WTC11 (cell line): ENCODE data around the gene S100B.

Experiments
- AFF4 ChIP-seq: sonication (generic); formaldehyde crosslinking; IDR thresholded peaks from 2 replicates; pipeline ENCODE4 v1.8.1; 2023; ENCODE audit warnings: mild to moderate bottlenecking, missing genetic modification reagents, borderline replicate concordance
- ATF6 ChIP-seq: sonication (generic); formaldehyde crosslinking; IDR thresholded peaks from 2 replicates; pipeline ENCODE4 v1.8.1; 2023; ENCODE audit warnings: mild to moderate bottlenecking, missing genetic modification reagents
- CREM ChIP-seq: sonication (generic); formaldehyde crosslinking; IDR thresholded peaks from 2 replicates; pipeline ENCODE4 v1.8.1; 2022; ENCODE audit warnings: mild to moderate bottlenecking, missing genetic modification reagents, moderate library complexity
- CTCF ChIP-seq: fragments of 200-600 bp; IDR thresholded peaks from 2 replicates; pipeline ENCODE4 v1.8.0; 2022; ENCODE audit warnings: antibody characterized with exemption
- ELF4 ChIP-seq: sonication (generic); formaldehyde crosslinking; IDR thresholded peaks from 2 replicates; pipeline ENCODE4 v1.8.1; 2022; ENCODE audit warnings: low read depth, mild to moderate bottlenecking, moderate library complexity, missing genetic modification reagents
- IRF2 ChIP-seq: sonication (generic); formaldehyde crosslinking; IDR thresholded peaks from 2 replicates; pipeline ENCODE4 v1.8.0; 2022; ENCODE audit warnings: low read depth, missing genetic modification reagents, borderline replicate concordance
- PREB ChIP-seq: sonication (generic); formaldehyde crosslinking; IDR thresholded peaks from 2 replicates; pipeline ENCODE4 v1.8.1; 2022; ENCODE audit warnings: mild to moderate bottlenecking, missing genetic modification reagents, moderate library complexity, borderline replicate concordance
- TEAD1 ChIP-seq: sonication (generic); formaldehyde crosslinking; IDR thresholded peaks from 2 replicates; pipeline ENCODE4 v1.8.0; 2022; ENCODE audit warnings: mild to moderate bottlenecking, missing genetic modification reagents
- TEAD4 ChIP-seq: sonication (generic); formaldehyde crosslinking; IDR thresholded peaks from 2 replicates; pipeline ENCODE4 v1.8.0; 2022; ENCODE audit warnings: mild to moderate bottlenecking, missing genetic modification reagents
- TP53 ChIP-seq: sonication (generic); formaldehyde crosslinking; IDR thresholded peaks from 2 replicates; pipeline ENCODE4 v1.8.1; 2023; ENCODE audit warnings: mild to moderate bottlenecking, missing genetic modification reagents
- USF1 ChIP-seq: sonication (generic); formaldehyde crosslinking; IDR thresholded peaks from 2 replicates; pipeline ENCODE4 v1.8.0; 2022; ENCODE audit warnings: mild to moderate bottlenecking, missing genetic modification reagents
- ZNF416 ChIP-seq: fragments of 250-450 bp; sonication (Bioruptor Pico); IDR thresholded peaks from 2 replicates; pipeline ENCODE4 v1.9.0; 2021; ENCODE audit warnings: mild to moderate bottlenecking, inconsistent platforms

GRCh38 chr21:46606427-46606813, 1.5 kb upstream of the S100B start:
- TF ChIP-seq TEAD4 (CRISPR knock-in tag) = no peak
- no peak for TF ChIP-seq ZNF416 (CRISPR knock-in tag)
- no peak for TF ChIP-seq ELF4 (CRISPR knock-in tag)
- TF ChIP-seq CTCF = no peak
- TF ChIP-seq TEAD1 = no peak
- no peak for TF ChIP-seq ATF6 (CRISPR knock-in tag)
- no peak for TF ChIP-seq IRF2 (CRISPR knock-in tag)
- no peak for TF ChIP-seq PREB (CRISPR knock-in tag)
- TF ChIP-seq CREM (CRISPR knock-in tag) = no peak
- no peak for TF ChIP-seq AFF4 (CRISPR knock-in tag)
- no peak for TF ChIP-seq TP53 (CRISPR knock-in tag)
- TF ChIP-seq USF1 (CRISPR knock-in tag) = no peak
